HCEC 1CT (cell line): ENCODE data around the gene OR8G1.
"Not testable (repeated sequence)": the region's sequence is repeated elsewhere in the genome, so short reads cannot be mapped to it uniquely, and the experiment has no call there.

ENCODE experiments used
- DNase-seq: peaks from one replicate; pipeline ENCODE4 v3.0.0-alpha.2; 2017

The OR8G1 gene

DNA sequence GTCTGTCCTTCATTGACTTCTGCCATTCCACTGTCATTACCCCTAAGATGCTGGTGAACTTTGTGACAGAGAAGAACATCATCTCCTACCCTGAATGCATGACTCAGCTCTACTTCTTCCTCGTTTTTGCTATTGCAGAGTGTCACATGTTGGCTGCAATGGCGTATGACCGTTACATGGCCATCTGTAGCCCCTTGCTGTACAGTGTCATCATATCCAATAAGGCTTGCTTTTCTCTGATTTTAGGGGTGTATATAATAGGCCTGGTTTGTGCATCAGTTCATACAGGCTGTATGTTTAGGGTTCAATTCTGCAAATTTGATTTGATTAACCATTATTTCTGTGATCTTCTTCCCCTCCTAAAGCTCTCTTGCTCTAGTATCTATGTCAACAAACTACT is 9.0 kb downstream of the OR8G1 start:
- DNase-seq, result not testable (repeated sequence)

- DNase-seq, result no peak
Observed at GRCh38 chr11:124256076-124256475, 15.2 kb downstream of the OR8G1 start, which contains the start of gene OR8G5. Gene OR8G5, plus strand, starts transcription at chr11:124256376. Its CDS starts 8,556 bp downstream, at chr11:124264932.

- not testable (repeated sequence) for DNase-seq
Observed at GRCh38 chr11:124265041-124265440, 24.1 kb downstream of the OR8G1 start.

GRCh38 chr11:124270886-124271285 is 30.0 kb downstream of the OR8G1 start:
- DNase-seq, result peak; percentile 45

DNA sequence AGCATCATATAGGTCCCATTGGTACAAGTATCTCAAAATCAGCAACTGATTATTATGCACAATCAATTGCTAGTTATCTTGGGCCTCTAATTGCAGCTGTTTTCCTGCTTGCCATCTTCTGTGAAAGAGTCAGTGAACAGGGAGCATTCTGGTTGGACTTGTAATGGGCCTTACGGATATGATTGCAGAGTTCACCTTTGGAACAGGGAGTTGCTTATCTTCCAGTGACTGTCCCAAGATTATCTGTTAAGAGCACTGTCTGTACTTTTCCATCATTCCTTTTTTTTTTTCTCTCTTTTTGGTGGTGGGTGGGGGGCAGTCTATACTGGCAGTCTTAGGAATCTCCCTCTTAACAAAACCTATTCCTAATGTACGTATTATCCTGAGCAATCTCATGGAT is 33.1 kb downstream of the OR8G1 start:
- DNase-seq, result no peak

DNA sequence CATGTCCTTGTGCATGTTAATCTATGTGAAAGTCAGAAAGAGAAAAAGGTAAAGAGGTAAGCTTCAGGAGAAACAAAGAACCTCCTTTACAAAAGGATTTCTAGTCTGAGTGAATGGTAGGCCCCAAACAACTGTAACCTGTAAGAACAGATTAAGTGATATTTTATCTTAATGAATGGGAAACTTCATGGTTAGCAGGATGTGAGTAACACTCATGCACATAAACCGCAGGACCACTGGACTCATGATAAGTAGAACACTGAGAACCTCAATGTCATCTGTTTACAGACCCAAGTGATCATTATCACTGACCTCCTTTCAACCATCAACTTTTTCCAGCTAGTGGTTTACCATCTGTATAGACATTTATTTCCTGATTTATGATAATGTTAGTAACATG is 35.2 kb downstream of the OR8G1 start:
- DNase-seq, result peak; percentile 90

DNA sequence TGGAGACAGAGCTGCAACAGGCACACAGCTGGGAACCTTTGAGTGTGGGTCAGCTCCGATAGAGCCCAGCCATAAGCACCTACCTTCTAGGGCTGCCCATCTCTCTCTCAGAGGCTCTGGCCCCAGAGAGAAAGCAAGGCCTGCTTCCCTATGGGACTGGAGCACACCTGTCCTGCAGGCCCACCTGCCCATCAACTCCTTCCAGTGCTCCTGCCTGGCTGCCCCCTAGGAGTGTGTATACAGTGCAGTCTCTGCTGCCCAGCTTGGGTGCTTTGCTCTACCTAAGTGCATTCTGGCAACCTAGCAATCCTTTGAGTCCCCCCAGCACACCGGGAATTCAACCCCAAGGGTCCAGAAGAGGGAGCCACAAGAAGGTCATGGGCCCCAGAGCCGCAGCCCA is 36.3 kb downstream of the OR8G1 start:
- no peak for DNase-seq

- DNase-seq, result peak; percentile 47
Observed at GRCh38 chr11:124277804-124278203, 36.9 kb downstream of the OR8G1 start.

GRCh38 chr11:124278261-124278660 is 37.4 kb downstream of the OR8G1 start:
- DNase-seq, result peak; percentile 11

DNA sequence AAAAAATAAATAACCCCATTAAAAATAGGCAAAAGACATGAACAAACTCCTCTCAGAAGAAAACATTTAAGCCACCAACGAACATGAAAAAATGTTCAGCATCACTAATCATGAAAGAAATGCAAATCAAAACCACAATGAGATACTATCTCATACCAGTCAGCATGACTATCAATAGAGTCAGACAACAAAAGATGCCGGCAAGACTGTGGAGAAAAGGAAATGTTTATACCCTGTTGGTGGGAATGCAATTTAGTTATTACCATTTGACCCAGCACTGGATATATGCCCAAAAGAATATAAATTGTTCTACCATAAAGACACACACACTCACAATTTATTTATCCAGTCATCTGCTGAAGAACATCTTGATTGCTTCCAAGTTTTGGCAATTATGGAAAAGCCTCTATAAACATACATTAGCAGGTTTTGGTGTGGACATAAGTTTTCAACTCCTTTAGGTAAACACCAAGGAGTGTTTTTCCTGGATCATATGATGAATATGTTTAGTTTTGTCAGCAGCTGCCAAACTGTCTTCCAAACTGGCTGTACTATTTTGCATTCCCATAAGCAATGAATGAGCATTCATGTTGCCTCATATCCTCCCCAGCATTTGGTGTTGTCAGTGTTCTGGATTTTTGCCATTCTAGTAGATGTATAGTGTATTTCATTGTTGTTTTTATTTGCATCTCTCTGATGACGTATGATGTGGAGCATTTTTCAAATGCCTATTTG is 44.9 kb downstream of the OR8G1 start:
- peak; percentile 94 for DNase-seq

DNA sequence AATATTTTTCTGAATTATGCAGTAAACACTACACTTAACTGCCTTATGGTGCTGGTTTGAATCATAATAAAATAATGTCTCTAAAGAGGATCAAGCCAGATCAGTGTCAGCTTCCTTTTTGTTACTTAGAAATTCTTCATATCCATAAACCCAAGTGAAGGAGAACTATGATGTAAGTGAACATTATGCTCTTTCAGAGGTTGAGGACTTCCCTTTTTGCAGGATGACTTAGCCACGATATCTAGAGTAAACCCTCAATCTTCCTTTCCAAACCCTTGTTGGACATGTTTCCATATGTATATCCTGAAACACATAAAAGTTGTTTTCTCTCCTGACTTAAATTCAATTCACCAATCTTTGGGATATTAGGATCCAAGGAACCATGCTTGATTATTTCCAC is 53.8 kb downstream of the OR8G1 start:
- DNase-seq, result no peak

DNA sequence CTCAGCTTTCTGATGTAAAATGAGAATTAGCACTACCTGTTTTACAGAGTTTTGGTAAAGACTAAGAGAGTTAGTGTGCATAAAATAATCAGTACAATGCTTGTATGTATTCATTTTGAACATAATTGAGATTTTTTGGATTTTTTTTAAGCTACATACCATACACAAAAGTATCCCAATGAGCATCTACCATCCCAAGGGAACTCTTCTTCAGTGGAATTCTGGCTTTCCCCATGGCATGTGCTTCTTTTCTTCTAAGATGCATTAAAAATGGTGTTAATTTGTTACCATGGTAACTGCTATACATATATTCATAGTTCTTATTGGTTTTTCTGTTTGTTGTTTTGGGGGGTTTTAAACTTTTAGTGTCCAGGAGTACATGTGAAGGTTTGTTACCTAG is 55.1 kb downstream of the OR8G1 start:
- DNase-seq, result no peak

DNA sequence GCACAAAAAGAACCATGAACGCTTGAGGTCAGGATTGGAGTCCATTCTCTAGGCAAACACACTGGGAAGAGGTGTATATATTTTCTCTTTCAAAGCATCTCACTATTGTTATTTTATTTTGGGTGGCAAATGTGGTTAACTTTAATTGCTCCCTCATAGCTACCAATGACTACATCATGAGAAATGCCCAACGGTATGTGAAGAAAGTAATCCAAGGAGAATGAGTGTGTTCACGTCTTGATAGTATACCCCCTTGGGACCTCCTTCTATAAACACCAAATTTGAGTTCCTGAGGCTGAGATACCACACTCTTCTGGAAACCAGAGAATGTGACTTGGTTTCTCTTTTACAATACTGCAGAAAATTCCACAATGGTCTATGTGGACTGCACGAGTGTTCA is 57.0 kb downstream of the OR8G1 start:
- DNase-seq, result peak; percentile 68

DNA sequence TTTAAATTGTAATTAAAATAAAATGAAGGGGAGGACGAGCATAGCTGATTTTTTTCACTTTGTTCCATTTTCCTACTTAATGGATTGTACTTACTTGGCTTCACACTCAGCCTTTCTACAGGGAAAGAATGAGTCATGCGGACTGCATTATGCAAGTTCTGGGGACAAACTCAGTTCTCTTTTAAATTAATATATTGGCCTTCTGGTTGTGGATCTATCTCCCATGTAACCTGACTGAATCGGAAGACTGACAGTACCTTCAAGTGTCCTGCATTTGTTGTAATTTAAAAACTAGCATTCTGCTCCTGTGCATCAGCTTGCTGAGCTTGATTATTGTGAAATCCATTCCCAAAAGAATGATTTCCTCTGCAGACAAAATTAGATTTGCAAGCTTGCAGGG is 60.7 kb downstream of the OR8G1 start:
- DNase-seq, result peak; percentile 76

GRCh38 chr11:124302347-124303125 is 61.6 kb downstream of the OR8G1 start:
- peak; percentile 29 for DNase-seq
